Right lobe of liver (tissue), 4 donors: ENCODE measurements around the gene APBB1.

Experiments used
- POLR2A ChIP-seq: fragments of 450-650 bp; IDR thresholded peaks from one replicate; pipeline ENCODE4 v1.6.1; 2017; ENCODE audit warnings: antibody characterized with exemption, mild to moderate bottlenecking
- TF ChIP-seq, protein P1 (sequence below), 4 donors: fragments of 200-600 bp in 3 of 4; fragments of 450-650 bp in 1 of 4; IDR thresholded peaks; one replicate each; pipeline versions ENCODE4 v1.5.1 to v1.8.0; 2016 to 2022; ENCODE audit warnings: antibody characterized with exemption in 4 of 4, mild to moderate bottlenecking in 2 of 4
- donor health status: DM: no; HTN: no; CAD: no.
- donor health status: DM: no; HTN: no; CAD: no.
- donor health status: DM: no; HTN: yes; CAD: no.

DNA sequence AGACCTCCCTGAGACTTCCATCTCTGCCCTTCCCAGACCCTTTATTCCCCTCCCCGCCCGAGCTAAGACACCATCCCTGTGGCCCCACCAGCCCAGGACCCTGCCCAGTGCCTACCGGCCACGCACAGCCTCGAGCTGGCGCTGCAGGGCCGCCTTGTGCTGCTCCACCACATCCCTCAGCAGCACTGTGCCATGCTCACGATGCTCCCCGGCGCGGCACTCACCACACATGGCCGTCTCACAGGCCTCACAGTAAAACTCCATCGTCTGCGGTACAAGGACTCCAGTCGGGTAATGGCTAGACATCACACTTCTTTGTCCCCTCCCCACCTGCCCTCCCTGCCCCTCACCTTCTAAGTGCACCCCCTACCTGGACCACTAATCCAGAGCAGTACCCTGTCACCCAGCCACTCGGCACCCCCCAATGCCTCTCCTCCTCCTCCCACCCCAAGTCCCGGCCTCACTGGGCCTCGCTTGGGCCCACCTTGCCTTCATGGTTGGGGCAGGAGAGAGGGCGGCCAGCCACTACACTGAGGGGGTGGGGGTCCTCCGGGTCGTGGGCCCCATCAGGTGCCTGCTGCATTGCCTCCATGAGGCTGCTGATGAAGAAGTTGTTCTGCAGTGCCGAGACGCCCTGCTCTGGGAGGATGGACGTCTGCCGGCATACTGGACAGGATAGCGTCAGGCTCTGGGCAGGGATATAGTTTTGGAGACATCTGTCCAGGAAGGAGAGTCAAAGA lies 38.9 kb upstream of the APBB1 start:
- TF ChIP-seq POLR2A = no peak
- TF ChIP-seq, protein P1, sequence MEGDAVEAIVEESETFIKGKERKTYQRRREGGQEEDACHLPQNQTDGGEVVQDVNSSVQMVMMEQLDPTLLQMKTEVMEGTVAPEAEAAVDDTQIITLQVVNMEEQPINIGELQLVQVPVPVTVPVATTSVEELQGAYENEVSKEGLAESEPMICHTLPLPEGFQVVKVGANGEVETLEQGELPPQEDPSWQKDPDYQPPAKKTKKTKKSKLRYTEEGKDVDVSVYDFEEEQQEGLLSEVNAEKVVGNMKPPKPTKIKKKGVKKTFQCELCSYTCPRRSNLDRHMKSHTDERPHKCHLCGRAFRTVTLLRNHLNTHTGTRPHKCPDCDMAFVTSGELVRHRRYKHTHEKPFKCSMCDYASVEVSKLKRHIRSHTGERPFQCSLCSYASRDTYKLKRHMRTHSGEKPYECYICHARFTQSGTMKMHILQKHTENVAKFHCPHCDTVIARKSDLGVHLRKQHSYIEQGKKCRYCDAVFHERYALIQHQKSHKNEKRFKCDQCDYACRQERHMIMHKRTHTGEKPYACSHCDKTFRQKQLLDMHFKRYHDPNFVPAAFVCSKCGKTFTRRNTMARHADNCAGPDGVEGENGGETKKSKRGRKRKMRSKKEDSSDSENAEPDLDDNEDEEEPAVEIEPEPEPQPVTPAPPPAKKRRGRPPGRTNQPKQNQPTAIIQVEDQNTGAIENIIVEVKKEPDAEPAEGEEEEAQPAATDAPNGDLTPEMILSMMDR (IDR thresholded peaks at IDR 0.05) = no peak
